IPS DF 19.7 (cell line): ENCODE data around the gene OVCH2.

Experiments
- DNase-seq: peaks from one replicate; pipeline ENCODE4 v3.0.0-alpha.2; 2013; ENCODE audit warnings: low read depth, low spot score

Gene OVCH2

DNA sequence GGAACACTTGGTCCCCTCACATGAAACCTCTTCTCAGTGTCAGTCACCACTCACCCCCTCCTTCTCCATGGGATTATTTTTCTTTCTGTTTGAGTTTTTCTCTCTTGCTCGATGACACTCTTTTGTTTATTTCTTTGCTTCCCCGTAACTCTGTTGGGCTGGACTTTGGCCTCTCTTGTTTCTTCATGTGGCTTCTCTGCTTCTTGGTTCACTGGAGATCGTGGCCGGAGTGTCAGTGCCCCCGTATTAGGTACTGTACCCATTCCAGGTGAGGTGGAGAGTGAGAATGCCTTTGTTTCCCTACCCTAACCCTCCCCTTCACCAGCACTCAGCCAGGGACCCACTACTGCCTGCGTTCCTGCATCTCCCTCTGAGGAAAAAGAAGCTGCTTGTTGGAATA is 65.5 kb downstream of the OVCH2 start:
- DNase-seq: no peak

DNA sequence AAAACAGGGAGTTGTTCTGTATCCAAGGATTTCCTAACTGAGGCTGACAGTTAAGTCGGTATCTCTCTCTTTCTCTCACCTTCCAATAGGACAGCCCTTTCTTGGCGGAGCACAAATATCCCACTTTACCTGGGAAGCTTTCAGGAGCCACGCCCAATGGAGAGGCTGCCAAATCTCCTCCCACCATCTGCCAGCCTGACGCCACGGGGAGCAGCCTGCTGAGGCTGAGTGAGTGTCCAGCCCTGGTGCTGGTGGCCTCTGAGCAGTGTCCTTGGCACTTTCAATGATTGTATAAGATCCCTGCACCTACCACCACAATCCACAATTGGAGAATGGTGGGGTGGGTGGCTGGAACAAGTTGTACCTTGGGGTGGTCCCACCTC is 66.6 kb downstream of the OVCH2 start:
- no peak for DNase-seq
